Activated CD8-positive, alpha-beta T cell treated with anti-CD3 and anti-CD28 coated beads, Interleukin-2, amount 10 ng/mL, durations not matched to agents 7 days and 5 days (primary cell): ENCODE results near the gene SYNGR4. TPM values are rescaled to one million over a fixed set of nuclear protein-coding genes. Genes with fewer than 3 reads are reported as not detected.
"Not testable (repeated sequence)": the region's sequence is repeated elsewhere in the genome, so short reads cannot be mapped to it uniquely, and the experiment has no call there.

ENCODE experiments used
- ATAC-seq: fragments of 150-1000 bp; cut with Tn5 transposase; one replicate; pipeline ENCODE4 v1.10.0; 2021; ENCODE audit warnings: moderate library complexity
- CTCF ChIA-PET: fragments of 350-600 bp; sonication (Branson Sonifier 250); formaldehyde crosslinking; loops from one replicate; lab custom pipeline; 2021; ENCODE audit warnings: antibody characterized with exemption; lab: Charles Lee
- POLR2A ChIA-PET: fragments of 350-600 bp; sonication (Branson Sonifier 250); formaldehyde crosslinking; loops from one replicate; lab custom pipeline; 2021; ENCODE audit warnings: antibody characterized with exemption; lab: Charles Lee
- DNase-seq: peaks from one replicate; pipeline ENCODE4 v3.0.0-alpha.2; 2020
- H3K27ac Mint-ChIP-seq: one replicate; pipeline ENCODE4 v1.8.0; 2021; ENCODE audit warnings: mild to moderate bottlenecking, mixed read lengths
- H3K27me3 Mint-ChIP-seq: one replicate; pipeline ENCODE4 v1.8.0; 2021; ENCODE audit warnings: low read depth, mixed read lengths
- H3K36me3 Mint-ChIP-seq: one replicate; pipeline ENCODE4 v1.8.0; 2021; ENCODE audit warnings: low read depth, mixed read lengths
- H3K4me1 Mint-ChIP-seq: one replicate; pipeline ENCODE4 v1.8.0; 2021; ENCODE audit warnings: low read depth, mixed read lengths
- H3K4me3 Mint-ChIP-seq: one replicate; pipeline ENCODE4 v1.8.0; 2021; ENCODE audit warnings: mild to moderate bottlenecking, mixed read lengths
- H3K9me3 Mint-ChIP-seq: one replicate; pipeline ENCODE4 v1.8.0; 2022; ENCODE audit warnings: mixed read lengths; ENCODE audit not compliant: insufficient read depth
- total RNA-seq, 2 experiments: library from RNA; stranded (reverse); gene quantifications; one replicate each; pipeline ENCODE4 v1.2.3, GENCODE V29; 2021

SYNGR4 gene
- total RNA-seq, 2 experiments from 2014 or later = not detected

GRCh38 chr19:48373567-48373966 is 9.4 kb downstream of the SYNGR4 start:
- Mint-ChIP-seq H3K27me3 (no peaks in the 10 kb centered on the region), H3K9me3 (no peaks in the 10 kb centered on the region), H3K4me3 (no peak overlapping the region), H3K27ac (no peak overlapping the region), H3K36me3 (no peaks in the 10 kb centered on the region), H3K4me1 (no peaks in the 10 kb centered on the region)
- no peak for ATAC-seq
- DNase-seq = no peak
- POLR2A ChIA-PET = interaction anchor here (0.6 to 1.0 kb wide), 2 partner anchors 41 to 170 kb away, joined by 3 read pairs; no protein-coding TSS in a partner anchor
- CTCF ChIA-PET = interaction anchor here (0.6 to 1.8 kb wide), 3 partner anchors 10 to 18 kb away, joined by 3 to 8 read pairs (median 4); partner anchors contain the start of genes KDELR1, SYNGR4 and TMEM143

- Mint-ChIP-seq H3K36me3 (peaks cover 15% of the 10 kb centered on the region), H3K4me1 (peaks cover 6% of the 10 kb centered on the region), H3K4me3 (no peak overlapping the region), H3K27ac (no peak overlapping the region), H3K9me3 (no peaks in the 10 kb centered on the region), H3K27me3 (no peaks in the 10 kb centered on the region)
- POLR2A ChIA-PET = no interaction called here
- DNase-seq (no peak), ATAC-seq (no peak)
- CTCF ChIA-PET = no interaction called here
These were observed 14.0 kb downstream of the SYNGR4 start for GRCh38 chr19:48378194-48378570.

DNA sequence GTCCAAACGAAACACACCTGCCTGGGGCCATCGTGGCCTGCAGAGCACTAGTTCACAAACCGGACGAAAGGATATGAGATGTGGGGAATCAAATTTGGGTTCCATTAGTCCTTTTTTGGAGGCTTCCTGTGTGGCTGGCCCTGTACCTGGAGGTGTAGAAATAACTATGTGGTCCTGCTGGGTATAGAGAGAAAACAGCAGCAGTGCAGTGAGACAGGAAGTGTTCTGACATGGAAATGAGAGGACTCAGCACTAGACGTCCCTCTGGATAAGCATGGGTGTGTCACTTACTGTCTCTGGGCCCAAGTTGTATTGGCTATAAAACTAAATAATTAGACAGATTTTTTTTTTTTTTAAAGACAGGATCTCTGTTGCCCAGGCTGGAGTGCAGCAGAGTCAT is 14.9 kb downstream of the SYNGR4 start:
- Mint-ChIP-seq H3K36me3 (peaks cover 20% of the 10 kb centered on the region), H3K4me1 (peaks cover 6% of the 10 kb centered on the region), H3K27me3 (no peaks in the 10 kb centered on the region), H3K4me3 (no peak overlapping the region), H3K27ac (peak overlapping the region; percentile 33), H3K9me3 (no peaks in the 10 kb centered on the region)
- DNase-seq (no peak), ATAC-seq (no peak)
- ChIA-PET CTCF (interaction anchor here (1.5 kb wide), 1 partner anchor 112 kb away, joined by 3 read pairs; no protein-coding TSS in a partner anchor), POLR2A (no interaction called here)

DNA sequence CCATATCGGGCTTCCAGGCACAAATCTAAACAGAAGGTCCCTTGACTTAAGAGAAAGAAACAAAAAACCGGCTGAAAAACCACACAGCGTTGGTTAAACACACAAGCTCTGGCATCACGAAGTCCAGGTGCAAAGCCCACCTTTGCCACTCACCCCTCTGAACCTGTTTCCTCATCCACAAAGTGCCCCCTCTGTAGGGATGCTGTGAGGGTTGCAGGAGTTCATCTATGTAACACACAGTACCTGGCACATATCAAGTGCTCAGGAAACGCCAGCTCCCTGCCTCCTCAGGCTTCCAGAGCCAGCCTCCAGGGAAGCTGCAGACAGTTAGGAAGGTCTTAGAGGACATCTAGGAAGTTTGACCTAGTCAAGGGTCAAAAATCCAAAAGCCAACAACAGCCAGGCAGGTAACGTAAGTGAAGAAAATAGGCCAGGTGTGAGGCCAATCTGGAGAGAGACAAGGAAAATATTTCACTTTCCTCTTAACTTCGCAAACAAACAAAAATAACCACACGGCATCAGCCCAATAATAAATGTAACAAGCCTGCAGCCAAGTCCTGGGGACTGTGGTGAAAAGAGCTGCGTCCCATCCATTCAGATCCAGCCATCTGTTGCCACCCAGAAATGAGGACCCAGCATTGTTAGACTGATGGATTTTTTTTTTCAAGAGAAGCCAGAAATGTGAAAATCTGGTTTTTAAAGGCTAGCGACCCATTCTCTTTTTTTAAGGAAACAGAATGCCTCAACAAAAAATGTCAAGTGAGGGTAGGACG is 17.2 kb downstream of the SYNGR4 start:
- H3K4me3 Mint-ChIP-seq = no peak overlapping the region
- H3K27ac Mint-ChIP-seq = no peak overlapping the region
- peaks cover 33% of the 10 kb centered on the region for H3K36me3 Mint-ChIP-seq
- H3K9me3 Mint-ChIP-seq = no peaks in the 10 kb centered on the region
- POLR2A ChIA-PET = no interaction called here
- ATAC-seq = no peak
- no peaks in the 10 kb centered on the region for H3K27me3 Mint-ChIP-seq
- peaks cover 6% of the 10 kb centered on the region for H3K4me1 Mint-ChIP-seq
- DNase-seq = no peak
- CTCF ChIA-PET = interaction anchor here (1.2 to 1.5 kb wide), 2 partner anchors 9 to 10 kb away, joined by 3 to 5 read pairs; partner anchors contain the start of gene KDELR1

GRCh38 chr19:48382286-48382685 is 18.1 kb downstream of the SYNGR4 start:
- H3K36me3 Mint-ChIP-seq = peaks cover 38% of the 10 kb centered on the region
- CTCF ChIA-PET = interaction anchor here (1.2 kb wide), 1 partner anchor 9 kb away, joined by 3 read pairs; the partner anchor contains the start of gene KDELR1

GRCh38 chr19:48385461-48386087 is 21.4 kb downstream of the SYNGR4 start:
- no peaks in the 10 kb centered on the region for H3K9me3 Mint-ChIP-seq
- peaks cover 12% of the 10 kb centered on the region for H3K4me1 Mint-ChIP-seq
- H3K27ac Mint-ChIP-seq = no peak overlapping the region
- no peaks in the 10 kb centered on the region for H3K27me3 Mint-ChIP-seq
- POLR2A ChIA-PET = no interaction called here
- ATAC-seq (no peak), DNase-seq (no peak)
- H3K36me3 Mint-ChIP-seq = peaks cover 49% of the 10 kb centered on the region
- H3K4me3 Mint-ChIP-seq = no peak overlapping the region
- CTCF ChIA-PET = no interaction called here

More at GRCh38 chr19:48382286-48382685, 18.1 kb downstream of the SYNGR4 start:
- H3K9me3 Mint-ChIP-seq = no peaks in the 10 kb centered on the region
- H3K27me3 Mint-ChIP-seq = no peaks in the 10 kb centered on the region
- H3K4me3 Mint-ChIP-seq = no peak overlapping the region
- no peak overlapping the region for H3K27ac Mint-ChIP-seq
- POLR2A ChIA-PET = no interaction called here
- H3K4me1 Mint-ChIP-seq = peaks cover 6% of the 10 kb centered on the region
- no peak for ATAC-seq
- no peak for DNase-seq

- ChIA-PET POLR2A (interaction anchor here (0.8 kb wide), 1 partner anchor 183 kb away, joined by 3 read pairs; no protein-coding TSS in a partner anchor), CTCF (interaction anchor here (1.0 kb wide), 1 partner anchor 120 kb away, joined by 3 read pairs; no protein-coding TSS in a partner anchor)
- no peaks in the 10 kb centered on the region for H3K9me3 Mint-ChIP-seq
- peaks cover 1% of the 10 kb centered on the region for H3K27me3 Mint-ChIP-seq
- ATAC-seq (no peak), DNase-seq (no peak)
- peaks cover 43% of the 10 kb centered on the region for H3K36me3 Mint-ChIP-seq
- H3K27ac Mint-ChIP-seq = no peak overlapping the region
- no peak overlapping the region for H3K4me3 Mint-ChIP-seq
- peaks cover 16% of the 10 kb centered on the region for H3K4me1 Mint-ChIP-seq
These were observed 22.8 kb downstream of the SYNGR4 start for GRCh38 chr19:48386981-48387380.

DNA sequence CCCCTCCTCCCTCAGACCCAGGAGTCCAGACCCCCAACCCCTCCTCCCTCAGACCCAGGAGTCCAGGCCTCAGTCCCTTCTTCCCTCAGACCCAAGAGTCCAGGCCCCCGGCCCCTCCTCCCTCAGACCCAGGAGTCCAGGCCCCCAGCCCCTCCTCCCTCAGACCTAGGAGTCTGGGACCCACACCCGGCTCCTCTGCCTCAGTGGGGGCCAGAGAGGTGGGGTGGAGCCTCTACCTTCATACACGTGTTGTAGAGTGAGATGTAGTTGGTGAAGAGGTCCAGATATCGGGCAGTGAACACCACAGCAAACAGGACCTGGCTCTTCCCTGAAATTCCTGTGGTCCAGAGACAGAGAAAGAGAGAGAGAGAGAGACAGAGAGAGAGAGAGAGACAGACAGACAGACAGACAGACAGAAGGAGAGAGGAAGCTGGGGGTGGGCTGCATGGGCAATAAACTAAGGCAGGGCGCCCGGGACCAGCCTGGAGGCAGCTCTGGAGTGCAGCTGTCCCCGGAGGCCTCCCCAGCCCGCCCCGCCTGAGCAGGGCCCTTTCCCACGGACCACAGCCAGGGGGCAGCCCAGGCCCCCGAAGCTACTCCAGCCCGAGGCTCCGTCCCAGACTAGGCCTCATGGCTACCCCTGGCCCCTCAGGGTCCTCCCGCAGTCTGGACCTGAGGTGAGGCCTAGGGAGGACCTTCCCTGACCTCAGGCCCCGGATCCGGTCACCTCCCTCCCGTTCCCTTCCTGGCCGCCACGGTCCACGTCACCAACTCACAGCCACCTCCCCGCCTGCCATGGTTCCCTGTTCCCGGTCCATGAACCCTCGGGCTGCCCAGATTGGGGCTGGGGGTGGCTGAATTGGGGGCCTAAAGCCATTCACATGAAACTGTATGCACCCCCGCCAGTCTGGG is 26.3 kb downstream of the SYNGR4 start:
- POLR2A ChIA-PET = interaction anchor here (1.0 to 2.0 kb wide), 5 partner anchors 12 to 80 kb away, joined by 3 to 15 read pairs (median 3); partner anchors contain the start of genes SYNGR4 and TMEM143
- CTCF ChIA-PET = interaction anchor here (0.7 to 2.4 kb wide), 28 partner anchors 7 to 646 kb away, joined by 3 to 43 read pairs (median 5); partner anchors contain the start of genes SYNGR4, TMEM143 and ZNF114
- H3K4me1 Mint-ChIP-seq = peaks cover 25% of the 10 kb centered on the region
- H3K27ac Mint-ChIP-seq = peak overlapping the region; percentile 93
- no peaks in the 10 kb centered on the region for H3K9me3 Mint-ChIP-seq
- H3K27me3 Mint-ChIP-seq = peaks cover 30% of the 10 kb centered on the region
- H3K4me3 Mint-ChIP-seq = peak overlapping the region; percentile 95
- peak; percentile 76 for DNase-seq
- H3K36me3 Mint-ChIP-seq = peaks cover 20% of the 10 kb centered on the region
- peak; percentile 79 for ATAC-seq

DNA sequence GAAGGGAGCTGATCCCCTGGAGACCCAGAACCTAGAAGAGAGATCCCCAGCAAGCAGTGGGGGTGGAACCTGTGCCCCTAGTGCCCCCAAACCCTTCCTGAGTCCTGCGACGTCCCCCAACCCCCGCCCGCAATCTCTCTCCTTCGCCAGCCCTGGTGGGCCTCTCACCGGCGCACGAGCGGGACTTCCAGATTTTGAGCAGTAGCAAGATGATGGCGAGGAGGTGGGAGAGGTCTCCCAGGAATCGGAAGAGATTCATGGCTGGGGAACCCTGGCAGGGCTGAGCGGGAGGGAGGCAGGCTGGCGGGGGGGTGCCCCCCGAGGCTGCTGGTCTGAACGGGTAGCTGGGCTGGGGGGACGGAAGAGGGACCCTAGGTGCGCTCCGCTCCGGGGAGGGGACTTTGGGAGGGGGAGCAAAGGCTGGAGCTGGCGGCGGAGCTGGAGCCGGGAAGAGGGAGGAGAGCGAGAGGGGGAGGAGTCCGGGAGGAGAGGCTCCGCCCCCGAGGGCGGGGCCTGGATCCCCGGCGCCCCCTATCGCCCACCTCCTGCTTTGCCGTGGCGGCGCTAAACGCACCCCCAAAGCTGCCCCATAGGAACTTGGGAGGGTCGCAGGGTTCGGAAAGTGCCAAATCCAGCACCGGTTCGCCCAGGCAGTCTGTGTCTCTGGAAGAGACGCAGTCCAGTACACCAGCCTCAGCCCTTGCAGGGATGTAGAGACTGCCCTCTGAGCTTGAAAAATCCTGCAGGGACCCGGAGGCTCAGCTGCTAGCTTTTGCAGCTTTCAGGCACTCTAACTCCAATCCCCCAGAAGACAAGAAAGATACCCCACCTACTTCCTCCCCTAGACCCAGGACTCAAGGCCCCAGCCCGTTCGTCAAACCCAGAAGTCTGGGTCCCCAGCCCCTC is 27.2 kb downstream of the SYNGR4 start, which contains the start of gene KDELR1:
KDELR1 (minus strand) TSS at position 452 of the 906 bp plus-strand sequence; CDS start at position 259, 193 bp downstream.
- H3K27ac Mint-ChIP-seq = peak within 1 kb of the TSS; percentile 93
- H3K9me3 Mint-ChIP-seq = no peaks in the 10 kb centered on the region
- DNase-seq (peak; percentile 76), ATAC-seq (peak; percentile 81)
- H3K36me3 Mint-ChIP-seq = peaks cover 16% of the 10 kb centered on the region
- H3K27me3 Mint-ChIP-seq = peaks cover 39% of the 10 kb centered on the region
- ChIA-PET CTCF (interaction anchor here (0.7 to 2.4 kb wide), 35 partner anchors 8 to 647 kb away, joined by 3 to 43 read pairs (median 4); partner anchors contain the start of genes EMP3, SYNGR4, TMEM143 and ZNF114), POLR2A (interaction anchor here (0.6 to 2.0 kb wide), 7 partner anchors 11 to 127 kb away, joined by 3 to 15 read pairs (median 3); partner anchors contain the start of genes SYNGR4 and TMEM143)
- peak within 1 kb of the TSS; percentile 95 for H3K4me3 Mint-ChIP-seq
- peaks cover 30% of the 10 kb centered on the region for H3K4me1 Mint-ChIP-seq

DNA sequence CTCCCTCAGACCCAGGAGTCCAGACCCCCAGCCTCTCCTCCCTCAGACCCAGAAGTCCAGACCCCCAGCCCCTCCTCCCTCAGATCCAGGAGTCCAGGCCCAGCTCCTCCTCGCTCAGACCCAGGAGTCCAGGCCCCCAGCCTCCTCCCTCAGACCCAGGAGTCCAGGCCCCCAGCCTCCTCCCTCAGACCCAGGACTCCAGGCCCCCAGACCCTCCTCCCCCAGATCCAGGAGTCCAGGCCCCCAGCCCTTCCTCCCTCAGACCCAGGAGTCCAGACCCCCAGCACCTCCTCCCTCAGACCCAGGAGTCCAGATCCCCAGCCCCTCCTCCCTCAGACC is 27.8 kb downstream of the SYNGR4 start:
- H3K9me3 Mint-ChIP-seq, DNase-seq, ATAC-seq, H3K27ac Mint-ChIP-seq: not testable (repeated sequence)
- Mint-ChIP-seq H3K4me1 (peaks cover 30% of the 10 kb centered on the region), H3K36me3 (peaks cover 14% of the 10 kb centered on the region), H3K27me3 (peaks cover 42% of the 10 kb centered on the region), H3K4me3 (peak overlapping the region; percentile 95)
- ChIA-PET CTCF (interaction anchor here (0.7 to 2.4 kb wide), 30 partner anchors 9 to 261 kb away, joined by 3 to 43 read pairs (median 4); partner anchors contain the start of genes EMP3, SYNGR4, TMEM143 and ZNF114), POLR2A (interaction anchor here (0.6 to 2.0 kb wide), 7 partner anchors 10 to 128 kb away, joined by 3 to 15 read pairs (median 3); partner anchors contain the start of genes SYNGR4 and TMEM143)
